T-helper 2 cell treated with Interferon-gamma antibody and Interleukin-4, amounts not matched to agents 5 μg/mL and 100 μg/mL, for 36 hours (primary cell): ENCODE results near the gene NHS.

Source experiments
- DNase-seq: peaks from one replicate; pipeline ENCODE4 v3.0.0; 2021; ENCODE audit warnings: low spot score
- H3K27ac Mint-ChIP-seq: one replicate; pipeline ENCODE4 v1.8.0; 2021; ENCODE audit warnings: mild to moderate bottlenecking, mixed read lengths
- H3K27me3 Mint-ChIP-seq: one replicate; pipeline ENCODE4 v1.8.0; 2021; ENCODE audit warnings: low read depth, mixed read lengths
- H3K36me3 Mint-ChIP-seq: one replicate; pipeline ENCODE4 v1.8.0; 2021; ENCODE audit warnings: low read depth, mixed read lengths
- H3K4me1 Mint-ChIP-seq: one replicate; pipeline ENCODE4 v1.8.0; 2021; ENCODE audit warnings: low read depth, mixed read lengths
- H3K4me3 Mint-ChIP-seq: one replicate; pipeline ENCODE4 v1.8.0; 2022; ENCODE audit warnings: mild to moderate bottlenecking, moderate library complexity, mixed read lengths
- H3K9me3 Mint-ChIP-seq: one replicate; pipeline ENCODE4 v1.8.0; 2021; ENCODE audit warnings: mixed read lengths

Gene NHS

GRCh38 chrX:17606231-17606630 lies 231.2 kb downstream of the NHS start:
- DNase-seq: no peak
- Mint-ChIP-seq H3K36me3 (no peaks in the 10 kb centered on the region), H3K27me3 (no peaks in the 10 kb centered on the region), H3K9me3 (no peaks in the 10 kb centered on the region), H3K4me3 (no peak overlapping the region), H3K27ac (no peak overlapping the region), H3K4me1 (no peaks in the 10 kb centered on the region)

- Mint-ChIP-seq H3K27me3 (peaks cover 3% of the 10 kb centered on the region), H3K4me3 (no peak overlapping the region)
- no peak for DNase-seq
Observed at GRCh38 chrX:17608888-17609287, 233.9 kb downstream of the NHS start.

GRCh38 chrX:17610788-17611187 lies 235.8 kb downstream of the NHS start:
- no peak overlapping the region for H3K4me3 Mint-ChIP-seq
- DNase-seq: no peak
- peaks cover 3% of the 10 kb centered on the region for H3K27me3 Mint-ChIP-seq
- H3K9me3 Mint-ChIP-seq: no peaks in the 10 kb centered on the region
- H3K36me3 Mint-ChIP-seq: no peaks in the 10 kb centered on the region
- peaks cover 4% of the 10 kb centered on the region for H3K4me1 Mint-ChIP-seq
- no peak overlapping the region for H3K27ac Mint-ChIP-seq

More at GRCh38 chrX:17608888-17609287, 233.9 kb downstream of the NHS start:
- no peak overlapping the region for H3K27ac Mint-ChIP-seq
- no peaks in the 10 kb centered on the region for H3K9me3 Mint-ChIP-seq
- H3K36me3 Mint-ChIP-seq: no peaks in the 10 kb centered on the region
- no peaks in the 10 kb centered on the region for H3K4me1 Mint-ChIP-seq

GRCh38 chrX:17613979-17614588 lies 239.1 kb downstream of the NHS start:
- DNase-seq: no peak
- Mint-ChIP-seq H3K27me3 (peaks cover 3% of the 10 kb centered on the region), H3K4me1 (peaks cover 4% of the 10 kb centered on the region), H3K9me3 (no peaks in the 10 kb centered on the region), H3K36me3 (no peaks in the 10 kb centered on the region), H3K27ac (no peak overlapping the region), H3K4me3 (no peak overlapping the region)

GRCh38 chrX:17616936-17617335 lies 241.9 kb downstream of the NHS start:
- no peak overlapping the region for H3K27ac Mint-ChIP-seq

GRCh38 chrX:17617806-17618205 lies 242.8 kb downstream of the NHS start:
- no peak overlapping the region for H3K27ac Mint-ChIP-seq
- H3K36me3 Mint-ChIP-seq: no peaks in the 10 kb centered on the region
- no peak for DNase-seq
- no peaks in the 10 kb centered on the region for H3K27me3 Mint-ChIP-seq
- no peak overlapping the region for H3K4me3 Mint-ChIP-seq
- peaks cover 4% of the 10 kb centered on the region for H3K4me1 Mint-ChIP-seq
- no peaks in the 10 kb centered on the region for H3K9me3 Mint-ChIP-seq

More at GRCh38 chrX:17616936-17617335, 241.9 kb downstream of the NHS start:
- DNase-seq: no peak
- Mint-ChIP-seq H3K27me3 (peaks cover 3% of the 10 kb centered on the region), H3K36me3 (no peaks in the 10 kb centered on the region), H3K9me3 (no peaks in the 10 kb centered on the region), H3K4me1 (peaks cover 4% of the 10 kb centered on the region), H3K4me3 (no peak overlapping the region)

- Mint-ChIP-seq H3K36me3 (no peaks in the 10 kb centered on the region), H3K27ac (no peak overlapping the region), H3K4me1 (no peaks in the 10 kb centered on the region), H3K4me3 (no peak overlapping the region), H3K27me3 (no peaks in the 10 kb centered on the region), H3K9me3 (no peaks in the 10 kb centered on the region)
- no peak for DNase-seq
Observed at GRCh38 chrX:17621566-17622270, 246.7 kb downstream of the NHS start.

- Mint-ChIP-seq H3K9me3 (no peaks in the 10 kb centered on the region), H3K4me3 (no peak overlapping the region), H3K27me3 (no peaks in the 10 kb centered on the region), H3K27ac (no peak overlapping the region), H3K36me3 (no peaks in the 10 kb centered on the region), H3K4me1 (no peaks in the 10 kb centered on the region)
- DNase-seq: no peak
Observed at GRCh38 chrX:17622331-17622730, 247.3 kb downstream of the NHS start.

GRCh38 chrX:17623750-17624149 lies 248.8 kb downstream of the NHS start:
- Mint-ChIP-seq H3K4me3 (no peak overlapping the region), H3K36me3 (no peaks in the 10 kb centered on the region), H3K9me3 (no peaks in the 10 kb centered on the region), H3K4me1 (no peaks in the 10 kb centered on the region), H3K27me3 (no peaks in the 10 kb centered on the region), H3K27ac (no peak overlapping the region)
- DNase-seq: no peak

- H3K27ac Mint-ChIP-seq: no peak overlapping the region
- no peaks in the 10 kb centered on the region for H3K27me3 Mint-ChIP-seq
- DNase-seq: no peak
- H3K9me3 Mint-ChIP-seq: no peaks in the 10 kb centered on the region
- H3K36me3 Mint-ChIP-seq: no peaks in the 10 kb centered on the region
- no peak overlapping the region for H3K4me3 Mint-ChIP-seq
- no peaks in the 10 kb centered on the region for H3K4me1 Mint-ChIP-seq
Observed at GRCh38 chrX:17627026-17627425, 252.0 kb downstream of the NHS start.

- Mint-ChIP-seq H3K4me3 (no peak overlapping the region), H3K4me1 (peaks cover 4% of the 10 kb centered on the region), H3K27me3 (no peaks in the 10 kb centered on the region), H3K27ac (no peak overlapping the region), H3K36me3 (no peaks in the 10 kb centered on the region), H3K9me3 (no peaks in the 10 kb centered on the region)
- DNase-seq: no peak
Observed at GRCh38 chrX:17628976-17629375, 254.0 kb downstream of the NHS start.

GRCh38 chrX:17629519-17629918 lies 254.5 kb downstream of the NHS start:
- peaks cover 4% of the 10 kb centered on the region for H3K4me1 Mint-ChIP-seq
- no peaks in the 10 kb centered on the region for H3K9me3 Mint-ChIP-seq

GRCh38 chrX:17631647-17632046 lies 256.6 kb downstream of the NHS start:
- Mint-ChIP-seq H3K27me3 (no peaks in the 10 kb centered on the region), H3K9me3 (no peaks in the 10 kb centered on the region), H3K4me3 (no peak overlapping the region), H3K4me1 (peaks cover 4% of the 10 kb centered on the region), H3K27ac (no peak overlapping the region), H3K36me3 (no peaks in the 10 kb centered on the region)
- DNase-seq: no peak

More at GRCh38 chrX:17629519-17629918, 254.5 kb downstream of the NHS start:
- Mint-ChIP-seq H3K27ac (no peak overlapping the region), H3K4me3 (no peak overlapping the region), H3K27me3 (no peaks in the 10 kb centered on the region), H3K36me3 (no peaks in the 10 kb centered on the region)
- DNase-seq: no peak

- Mint-ChIP-seq H3K9me3 (no peaks in the 10 kb centered on the region), H3K27ac (peak overlapping the region; percentile 80), H3K36me3 (no peaks in the 10 kb centered on the region), H3K27me3 (no peaks in the 10 kb centered on the region), H3K4me1 (peaks cover 4% of the 10 kb centered on the region), H3K4me3 (peak overlapping the region; percentile 60)
- no peak for DNase-seq
Observed at GRCh38 chrX:17632942-17633341, 257.9 kb downstream of the NHS start.

GRCh38 chrX:17633546-17633945 lies 258.5 kb downstream of the NHS start:
- H3K4me3 Mint-ChIP-seq: peak overlapping the region; percentile 60
- no peaks in the 10 kb centered on the region for H3K9me3 Mint-ChIP-seq
- no peak for DNase-seq
- no peaks in the 10 kb centered on the region for H3K27me3 Mint-ChIP-seq
- no peaks in the 10 kb centered on the region for H3K36me3 Mint-ChIP-seq
- H3K4me1 Mint-ChIP-seq: peaks cover 4% of the 10 kb centered on the region
- peak overlapping the region; percentile 80 for H3K27ac Mint-ChIP-seq
